Adipocyte (in vitro differentiated cells): ENCODE measurements around the gene PTHLH.

Source experiments
- DNase-seq: peaks from one replicate; pipeline ENCODE4 v3.0.0-alpha.2; 2015; ENCODE audit warnings: low read depth
- H3K27me3 ChIP-seq: replicated peaks from 2 replicates; pipeline ENCODE4 v1.7.0; 2013; ENCODE audit warnings: mild to moderate bottlenecking, low read length, moderate library complexity; ENCODE audit not compliant: control insufficient read depth, insufficient read depth
- H3K36me3 ChIP-seq: 2 replicates; pipeline ENCODE4 v1.7.0; 2013; ENCODE audit warnings: low read length, mild to moderate bottlenecking, moderate library complexity; ENCODE audit not compliant: control insufficient read depth, insufficient read depth, severe bottlenecking
- H3K4me1 ChIP-seq: 2 replicates; pipeline ENCODE4 v1.7.0; 2013; ENCODE audit warnings: mild to moderate bottlenecking, low read length, moderate library complexity; ENCODE audit not compliant: control insufficient read depth, insufficient read depth
- H3K4me3 ChIP-seq: 2 replicates; pipeline ENCODE4 v1.7.0; 2013; ENCODE audit warnings: mild to moderate bottlenecking, low read length, moderate library complexity
- H3K9ac ChIP-seq: 2 replicates; pipeline ENCODE4 v1.7.0; 2013; ENCODE audit warnings: mild to moderate bottlenecking, low read length, moderate library complexity
- H3K9me3 ChIP-seq: 2 replicates; pipeline ENCODE4 v1.7.0; 2013; ENCODE audit warnings: mild to moderate bottlenecking, low read length, moderate library complexity; ENCODE audit not compliant: control insufficient read depth

PTHLH gene

DNA sequence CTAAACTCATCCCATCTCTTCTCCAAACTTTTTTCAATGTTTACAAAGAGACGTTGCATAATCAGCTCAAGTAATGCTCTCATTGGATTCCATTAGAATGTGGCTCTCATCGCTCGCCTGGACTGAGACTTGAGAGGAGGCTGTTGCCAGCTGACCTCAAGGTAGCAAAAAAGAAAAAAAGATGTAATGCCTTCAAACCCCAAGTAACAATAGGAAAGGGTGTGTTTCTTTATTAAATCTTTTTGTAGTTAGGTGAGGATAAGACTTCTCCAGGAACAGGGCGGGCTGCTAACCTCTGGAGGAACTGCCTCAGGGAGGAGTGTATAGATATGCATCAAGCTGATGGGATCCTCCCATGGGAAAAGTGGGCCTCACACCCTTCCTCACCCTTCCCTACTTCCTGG lies 956 bp upstream of the PTHLH start:
- Histone ChIP-seq H3K36me3 (no peaks in the 10 kb centered on the region), H3K4me3 (no peak overlapping the region), H3K9ac (no peak overlapping the region), H3K27me3 (peaks cover 4% of the 10 kb centered on the region), H3K9me3 (no peaks in the 10 kb centered on the region), H3K4me1 (peaks cover 26% of the 10 kb centered on the region)
- peak; percentile 28 for DNase-seq

- Histone ChIP-seq H3K36me3 (no peaks in the 10 kb centered on the region), H3K27me3 (peaks cover 4% of the 10 kb centered on the region), H3K4me3 (no peak overlapping the region), H3K9ac (no peak overlapping the region), H3K9me3 (no peaks in the 10 kb centered on the region), H3K4me1 (peaks cover 40% of the 10 kb centered on the region)
- no peak for DNase-seq
These were observed 927 bp downstream of the PTHLH start for GRCh38 chr12:27971606-27972005.

- H3K9ac ChIP-seq, result no peak overlapping the region
- H3K4me1 ChIP-seq, result peaks cover 44% of the 10 kb centered on the region
- no peaks in the 10 kb centered on the region for H3K36me3 ChIP-seq
- DNase-seq, result no peak
- peaks cover under 1% of the 10 kb centered on the region for H3K27me3 ChIP-seq
- H3K9me3 ChIP-seq, result no peaks in the 10 kb centered on the region
- peak overlapping the region; percentile 84 for H3K4me3 ChIP-seq
These were observed 1.4 kb downstream of the PTHLH start for GRCh38 chr12:27971121-27971489.

DNA sequence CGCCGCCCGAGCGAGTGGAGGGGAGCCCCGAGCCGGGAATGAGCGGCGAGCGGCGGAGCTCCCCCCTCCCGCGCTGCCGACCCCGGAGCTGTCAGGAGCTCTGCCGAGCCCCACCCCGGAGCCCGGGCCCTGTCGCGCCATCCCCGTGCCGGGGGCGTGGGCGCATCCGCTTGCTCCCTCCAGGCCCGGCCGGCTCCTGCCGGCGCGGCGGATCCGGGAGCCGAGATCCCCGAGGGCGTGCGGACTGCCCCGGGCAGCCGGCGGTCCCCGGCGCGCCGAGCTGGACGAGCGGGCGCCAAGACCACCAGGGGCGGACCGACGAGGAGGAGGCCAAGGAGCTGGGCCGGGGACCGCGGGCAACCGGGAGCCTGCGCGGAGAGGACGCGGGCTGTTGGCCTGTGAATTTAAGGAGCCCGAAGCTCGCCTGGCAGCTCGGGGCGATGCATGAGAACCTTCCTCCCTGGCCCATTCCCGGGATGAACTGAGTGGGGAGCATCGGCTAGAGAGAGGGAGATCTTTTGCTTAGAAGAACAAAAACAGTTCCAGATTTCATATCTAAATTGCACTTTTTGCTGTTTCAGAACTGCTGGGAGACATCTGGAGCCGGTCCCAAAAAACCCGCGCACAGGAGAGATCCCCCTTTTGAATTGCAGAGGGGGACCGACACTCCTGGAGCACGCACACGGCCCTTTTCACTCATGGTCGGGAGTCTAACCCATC lies 2.0 kb downstream of the PTHLH start:
- Histone ChIP-seq H3K36me3 (no peaks in the 10 kb centered on the region), H3K9ac (peak overlapping the region; percentile 48), H3K4me3 (peak overlapping the region; percentile 84), H3K4me1 (peaks cover 44% of the 10 kb centered on the region), H3K9me3 (no peaks in the 10 kb centered on the region), H3K27me3 (no peaks in the 10 kb centered on the region)
- peak; percentile 69 for DNase-seq

DNA sequence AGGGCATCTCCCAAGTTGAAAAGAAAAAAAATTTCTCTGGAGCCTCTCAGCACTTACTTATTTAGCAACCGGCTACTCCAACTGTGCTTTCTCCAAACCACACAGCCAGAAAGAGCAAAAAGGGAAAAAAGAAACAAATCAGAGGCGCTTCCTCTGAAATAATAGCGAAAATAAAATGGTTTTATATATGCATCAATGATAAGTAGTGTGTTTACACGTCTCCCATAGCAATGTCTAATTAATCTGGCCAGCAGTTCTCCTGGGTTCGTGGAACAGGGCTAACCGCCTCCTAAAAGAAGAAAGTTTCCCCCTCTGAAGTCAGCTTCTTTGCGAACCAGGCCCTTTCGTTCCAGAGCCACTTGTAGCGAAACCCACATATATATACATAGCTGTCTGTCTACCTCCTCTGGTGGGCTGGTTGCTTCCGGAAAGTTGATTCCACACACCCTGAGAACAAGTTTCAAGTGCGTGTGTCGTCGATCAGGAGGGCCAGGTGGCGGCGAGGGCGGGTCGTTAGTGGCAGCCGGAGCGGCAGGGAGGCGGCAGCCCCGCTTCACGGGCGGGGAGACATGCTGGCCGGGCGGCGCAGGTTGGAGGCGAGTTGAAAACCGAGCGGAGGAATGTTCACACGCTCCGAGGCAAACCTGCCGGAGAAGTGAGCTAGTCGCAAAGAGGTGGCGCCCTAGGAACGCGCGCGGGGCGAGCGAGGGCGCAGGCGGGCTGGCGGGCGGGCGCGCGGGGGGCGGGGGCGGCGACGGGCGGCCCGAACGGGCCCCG lies 2.7 kb downstream of the PTHLH start:
- H3K36me3 ChIP-seq, result no peaks in the 10 kb centered on the region
- peak overlapping the region; percentile 65 for H3K9ac ChIP-seq
- H3K4me1 ChIP-seq, result peaks cover 44% of the 10 kb centered on the region
- no peaks in the 10 kb centered on the region for H3K9me3 ChIP-seq
- DNase-seq, result peak; percentile 72
- H3K27me3 ChIP-seq, result no peaks in the 10 kb centered on the region
- H3K4me3 ChIP-seq, result peak overlapping the region; percentile 84

GRCh38 chr12:27968972-27969623 lies 3.4 kb downstream of the PTHLH start:
- H3K36me3 ChIP-seq, result no peaks in the 10 kb centered on the region
- H3K9me3 ChIP-seq, result no peaks in the 10 kb centered on the region
- H3K4me1 ChIP-seq, result peaks cover 44% of the 10 kb centered on the region
- DNase-seq, result peak; percentile 66
- H3K9ac ChIP-seq, result peak overlapping the region; percentile 65
- H3K4me3 ChIP-seq, result peak overlapping the region; percentile 84
- H3K27me3 ChIP-seq, result no peaks in the 10 kb centered on the region

DNA sequence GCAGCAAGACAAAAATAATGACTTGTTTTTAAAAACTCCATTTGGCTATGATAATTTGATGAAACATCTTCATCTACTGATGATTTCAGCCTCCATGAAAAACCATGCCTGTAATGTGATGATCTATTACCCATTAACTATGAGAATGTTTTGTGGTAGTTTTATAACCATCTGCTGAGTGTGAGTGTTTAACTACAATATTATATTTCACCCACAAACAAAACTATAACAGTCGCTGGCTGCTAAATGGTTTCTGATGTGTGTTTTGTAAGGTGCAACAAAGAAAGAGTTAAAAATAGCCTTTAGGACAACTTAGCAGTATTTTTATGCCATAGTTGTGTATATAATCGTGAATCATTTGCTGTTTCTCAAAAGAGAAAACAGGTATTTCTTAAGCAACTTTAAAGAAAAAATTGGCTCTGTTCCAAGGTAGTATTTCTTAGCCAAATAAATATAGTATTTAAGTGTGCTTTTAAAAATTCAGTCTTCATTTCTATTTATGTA lies 4.9 kb downstream of the PTHLH start:
- no peaks in the 10 kb centered on the region for H3K27me3 ChIP-seq

DNA sequence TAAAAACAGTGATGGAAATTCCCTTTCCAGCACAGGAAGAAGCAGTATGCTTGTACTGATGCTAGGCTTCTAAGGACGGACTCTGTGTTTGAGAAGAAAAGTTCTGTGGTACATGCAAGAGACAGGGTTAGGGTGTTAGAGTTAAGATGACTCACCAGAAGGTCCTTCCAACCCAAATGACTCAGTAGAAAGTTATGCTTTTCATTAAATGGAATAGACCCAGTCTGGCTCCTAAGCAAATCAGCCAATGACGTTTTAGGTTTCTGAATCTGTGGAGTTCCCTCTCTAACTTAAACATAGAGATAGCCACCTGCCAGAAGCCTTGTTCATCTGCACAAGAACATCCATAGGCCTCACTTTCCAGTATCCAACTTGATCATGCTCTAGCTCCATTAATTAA lies 5.7 kb downstream of the PTHLH start:
- Histone ChIP-seq H3K4me1 (peaks cover 44% of the 10 kb centered on the region), H3K9ac (no peak overlapping the region), H3K27me3 (no peaks in the 10 kb centered on the region), H3K4me3 (peak overlapping the region; percentile 18), H3K9me3 (no peaks in the 10 kb centered on the region), H3K36me3 (no peaks in the 10 kb centered on the region)
- DNase-seq, result peak; percentile 92

More for the DNA sequence above, 4.9 kb downstream of the PTHLH start:
- no peaks in the 10 kb centered on the region for H3K9me3 ChIP-seq
- H3K9ac ChIP-seq, result no peak overlapping the region
- H3K36me3 ChIP-seq, result no peaks in the 10 kb centered on the region
- no peak for DNase-seq
- no peak overlapping the region for H3K4me3 ChIP-seq
- H3K4me1 ChIP-seq, result peaks cover 44% of the 10 kb centered on the region

DNA sequence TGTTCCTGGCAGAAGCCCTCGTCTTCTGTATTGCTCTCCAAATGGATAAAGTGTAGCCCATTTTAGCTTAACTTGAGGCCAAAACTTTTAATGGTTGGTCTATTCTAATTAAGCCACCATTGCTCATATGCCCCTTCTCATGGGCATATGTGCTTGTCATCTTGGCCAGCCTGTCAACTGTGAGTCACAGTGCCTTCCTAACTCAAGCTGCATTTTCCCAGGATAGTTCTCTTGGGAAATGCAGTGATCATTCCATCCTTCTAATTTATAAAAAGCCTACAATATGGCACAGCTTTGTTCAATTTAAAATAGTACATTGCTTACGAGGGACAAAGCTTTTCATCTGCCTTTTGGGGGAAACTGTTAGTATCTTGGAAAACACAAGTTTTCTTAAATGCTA lies 6.6 kb downstream of the PTHLH start:
- H3K9ac ChIP-seq, result no peak overlapping the region
- no peaks in the 10 kb centered on the region for H3K36me3 ChIP-seq
- H3K27me3 ChIP-seq, result no peaks in the 10 kb centered on the region
- peak; percentile 34 for DNase-seq
- H3K4me3 ChIP-seq, result no peak overlapping the region
- peaks cover 44% of the 10 kb centered on the region for H3K4me1 ChIP-seq
- H3K9me3 ChIP-seq, result no peaks in the 10 kb centered on the region

- Histone ChIP-seq H3K27me3 (no peaks in the 10 kb centered on the region), H3K36me3 (no peaks in the 10 kb centered on the region), H3K9ac (no peak overlapping the region), H3K4me1 (peaks cover 44% of the 10 kb centered on the region), H3K4me3 (no peak overlapping the region), H3K9me3 (no peaks in the 10 kb centered on the region)
- DNase-seq, result peak; percentile 52
These were observed 7.1 kb downstream of the PTHLH start for GRCh38 chr12:27965411-27965810.

- H3K4me3 ChIP-seq, result no peak overlapping the region
- H3K27me3 ChIP-seq, result no peaks in the 10 kb centered on the region
- H3K9ac ChIP-seq, result no peak overlapping the region
- no peak for DNase-seq
- no peaks in the 10 kb centered on the region for H3K9me3 ChIP-seq
- H3K4me1 ChIP-seq, result peaks cover 37% of the 10 kb centered on the region
- no peaks in the 10 kb centered on the region for H3K36me3 ChIP-seq
These were observed 8.4 kb downstream of the PTHLH start for GRCh38 chr12:27964123-27964522.
